Inflammatory macrophage treated with lipopolysaccharide for 1 hour (primary cell): ENCODE results near the gene DPH1.
A peak's percentile ranks its signal among the peaks of the same experiment; 100 is the strongest.
"Not testable (repeated sequence)": the region's sequence is repeated elsewhere in the genome, so short reads cannot be mapped to it uniquely, and the experiment has no call there.

Experiments
- DNase-seq, 2 donors: peaks; one replicate each; pipeline ENCODE4 v3.0.0-alpha.2; 2020 to 2022

DPH1 gene

DNA sequence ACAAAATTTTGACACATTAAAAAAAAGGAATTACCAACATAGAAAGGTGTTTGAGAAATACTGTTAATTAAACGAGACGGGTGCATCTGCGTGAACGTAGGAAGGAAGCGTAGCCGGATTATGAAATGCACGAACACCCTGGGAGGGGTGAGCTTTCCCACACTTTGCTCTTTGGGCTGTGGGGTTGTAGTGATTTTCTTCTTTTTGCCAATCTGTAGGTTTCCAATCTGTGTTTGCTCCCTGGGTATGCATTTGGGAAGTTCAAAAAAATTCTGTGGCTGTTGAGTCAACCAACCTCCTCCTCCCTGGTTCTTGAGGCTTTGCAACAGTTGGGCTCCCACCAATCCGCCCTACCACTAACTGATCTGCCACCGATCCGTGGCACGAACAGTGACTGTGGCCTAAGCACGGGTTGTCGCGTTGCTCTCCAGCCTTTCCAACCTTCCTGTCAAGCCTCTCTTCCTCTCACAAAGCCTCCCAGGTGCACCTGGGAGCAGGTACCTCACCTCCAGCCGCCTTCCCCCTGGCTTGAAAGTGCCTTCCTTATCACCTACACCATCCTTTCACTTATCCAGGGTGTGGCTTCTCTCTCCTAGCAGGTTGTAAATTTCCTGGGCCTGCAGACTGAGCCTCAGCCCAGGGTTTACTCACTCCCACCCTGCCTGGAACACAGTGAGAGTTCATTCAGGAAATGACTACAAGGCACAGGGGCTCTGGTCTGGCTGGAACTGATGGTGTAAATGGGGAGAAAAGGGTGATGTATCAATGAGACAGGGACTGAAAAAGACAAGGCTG is 21.4 kb upstream of the DPH1 start:
- DNase-seq, result peak; percentile 12 to 49

- no peak for DNase-seq
These were observed 20.2 kb upstream of the DPH1 start for GRCh38 chr17:2009737-2010136.

- peak in 1 of 2 donors; percentile 40 for DNase-seq
These were observed 18.3 kb upstream of the DPH1 start for GRCh38 chr17:2011411-2012371.

DNA sequence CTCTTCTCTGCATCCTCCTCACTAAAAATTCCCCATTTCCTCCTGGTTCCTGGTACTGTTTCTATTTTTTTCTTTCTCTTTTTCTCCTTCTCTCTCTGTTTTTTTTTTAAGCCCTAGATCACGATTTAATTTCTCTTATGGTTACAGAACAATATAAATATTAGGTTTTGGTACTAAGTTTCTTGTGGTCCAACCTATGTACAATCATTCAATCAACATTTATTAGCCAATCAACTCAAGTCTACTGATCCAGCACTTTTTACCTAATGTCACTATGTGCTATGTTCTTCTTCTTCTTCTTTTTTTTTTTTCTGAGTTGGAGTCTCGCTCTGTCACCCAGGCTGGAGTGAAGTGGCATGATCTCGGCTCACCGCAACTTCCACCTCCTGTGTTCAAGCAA is 17.5 kb upstream of the DPH1 start:
- DNase-seq, result no peak

DNA sequence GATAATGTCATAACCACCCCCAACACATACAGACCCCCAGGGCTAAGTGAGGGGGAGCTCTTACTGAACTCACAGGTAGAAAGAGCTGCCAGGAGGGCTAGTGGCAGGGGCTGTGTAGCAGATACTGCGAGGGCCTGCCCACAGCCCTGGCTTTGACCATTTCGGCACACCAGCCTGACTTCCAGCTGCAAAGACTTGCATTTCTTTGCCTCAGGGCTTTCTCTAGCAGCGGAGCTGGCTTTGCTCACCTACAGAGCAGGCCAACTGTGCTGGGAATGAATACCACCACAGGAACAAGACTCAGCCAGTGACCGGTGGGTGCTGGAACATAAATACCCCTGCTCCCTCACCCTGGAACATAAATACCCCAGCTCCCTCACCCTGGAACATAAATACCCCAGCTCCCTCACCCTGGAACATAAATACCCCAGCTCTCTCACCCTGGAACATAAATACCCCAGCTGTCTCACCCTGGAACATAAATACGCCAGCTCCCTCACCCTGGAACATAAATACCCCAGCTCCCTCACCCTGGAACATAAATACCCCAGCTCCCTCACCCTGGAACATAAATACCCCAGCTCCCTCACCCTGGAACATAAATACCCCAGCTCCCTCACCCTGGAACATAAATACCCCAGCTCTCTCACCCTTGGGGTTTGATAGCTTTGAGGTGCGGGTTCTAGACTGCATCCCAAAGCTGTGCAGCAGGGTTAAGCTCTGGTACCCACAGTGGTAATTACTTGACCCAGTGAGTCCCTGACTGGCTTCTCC is 16.5 kb upstream of the DPH1 start:
- not testable (repeated sequence) for DNase-seq

GRCh38 chr17:2013994-2014317 is 16.0 kb upstream of the DPH1 start:
- no peak for DNase-seq

- no peak for DNase-seq
These were observed 14.6 kb upstream of the DPH1 start for GRCh38 chr17:2015314-2015713.

GRCh38 chr17:2016494-2016893 is 13.5 kb upstream of the DPH1 start:
- DNase-seq, result no peak

DNA sequence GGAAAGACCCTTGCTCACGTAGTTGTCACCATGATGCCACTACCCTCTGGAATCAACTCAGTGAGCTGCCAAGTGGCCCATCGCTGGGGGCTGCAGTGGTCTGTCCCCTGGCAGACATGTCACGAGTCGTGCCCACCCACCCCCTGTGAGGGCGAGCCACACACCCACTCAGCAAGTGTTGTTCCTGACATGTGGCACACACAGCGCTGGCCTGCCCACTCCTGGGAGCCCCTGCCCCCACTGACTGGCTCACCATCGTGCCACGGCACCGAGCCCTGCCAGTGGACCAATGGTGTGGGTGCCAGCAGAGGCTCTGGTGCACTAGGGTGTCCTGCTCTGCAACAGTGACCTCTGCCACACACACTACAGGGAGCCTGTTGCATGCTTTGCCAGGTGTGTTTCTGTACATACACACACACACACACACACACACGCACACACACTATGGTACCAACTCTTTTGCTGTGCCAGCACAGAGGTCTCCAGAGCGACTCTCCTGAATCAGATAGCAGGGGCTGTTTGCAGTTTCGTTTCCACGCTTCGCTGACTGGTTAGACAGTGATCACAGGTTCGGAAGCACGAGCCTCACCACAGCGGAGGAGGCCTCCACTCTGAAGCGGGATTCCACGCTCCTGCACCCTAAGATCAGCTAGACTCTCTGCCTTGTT is 12.5 kb upstream of the DPH1 start:
- DNase-seq, result no peak

DNA sequence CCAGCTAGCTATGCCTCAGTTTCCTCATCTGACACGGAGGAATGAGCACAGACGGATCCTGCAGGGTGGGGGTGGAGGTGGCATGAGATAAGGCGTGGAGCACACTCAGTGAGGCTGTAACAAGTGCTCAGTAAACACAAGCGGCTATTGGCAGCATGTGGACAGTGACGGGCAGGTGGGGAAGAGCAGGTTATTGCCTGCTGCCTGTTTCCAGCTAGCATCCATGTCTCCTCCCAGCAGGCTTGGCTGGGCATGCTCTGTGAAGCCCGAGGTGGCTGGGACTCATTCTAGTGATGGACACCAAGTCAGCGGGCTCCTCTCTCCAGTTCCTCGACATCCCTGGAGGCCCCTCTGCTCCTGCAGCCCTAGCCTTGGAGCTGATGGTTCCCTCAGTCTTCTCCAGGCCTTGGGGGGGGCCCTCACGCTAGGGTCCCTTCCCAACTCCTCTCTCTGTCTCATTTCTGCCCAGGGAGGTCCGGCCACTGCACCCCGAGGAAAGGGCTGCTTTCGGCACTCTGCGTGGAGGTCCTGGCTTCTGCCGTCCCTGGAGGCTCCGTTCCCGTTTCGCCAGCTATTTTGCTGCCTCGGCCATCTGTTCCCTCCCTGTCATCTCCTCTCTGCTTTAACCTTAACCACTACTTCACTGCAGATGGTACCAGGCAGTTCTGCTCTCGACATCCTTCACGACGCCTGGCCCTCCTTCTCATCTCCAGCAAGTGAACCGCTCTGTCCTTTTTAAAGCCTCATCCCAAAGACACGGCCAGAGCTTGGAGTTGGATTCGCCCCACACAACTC is 11.0 kb upstream of the DPH1 start:
- DNase-seq, result no peak

DNA sequence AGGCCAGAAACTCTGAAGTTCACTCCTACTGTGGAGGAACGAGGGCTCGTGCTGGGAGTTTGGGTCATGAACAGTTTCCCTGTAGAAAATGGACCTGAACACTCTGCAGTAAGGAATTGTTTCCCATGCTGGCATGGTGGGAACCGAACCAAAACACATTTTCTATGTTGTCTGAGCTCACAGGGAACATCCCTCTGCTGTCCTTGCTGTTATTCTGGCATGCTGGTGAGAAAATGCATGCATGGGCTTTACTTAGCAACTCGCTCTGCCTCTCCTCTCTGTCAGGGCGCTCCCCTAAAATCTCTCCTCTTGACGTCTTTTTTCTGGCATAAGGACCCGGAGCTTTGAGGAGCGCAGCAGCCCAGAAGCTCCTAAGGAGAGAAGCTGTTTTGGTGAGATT is 10.2 kb upstream of the DPH1 start:
- DNase-seq, result no peak

DNA sequence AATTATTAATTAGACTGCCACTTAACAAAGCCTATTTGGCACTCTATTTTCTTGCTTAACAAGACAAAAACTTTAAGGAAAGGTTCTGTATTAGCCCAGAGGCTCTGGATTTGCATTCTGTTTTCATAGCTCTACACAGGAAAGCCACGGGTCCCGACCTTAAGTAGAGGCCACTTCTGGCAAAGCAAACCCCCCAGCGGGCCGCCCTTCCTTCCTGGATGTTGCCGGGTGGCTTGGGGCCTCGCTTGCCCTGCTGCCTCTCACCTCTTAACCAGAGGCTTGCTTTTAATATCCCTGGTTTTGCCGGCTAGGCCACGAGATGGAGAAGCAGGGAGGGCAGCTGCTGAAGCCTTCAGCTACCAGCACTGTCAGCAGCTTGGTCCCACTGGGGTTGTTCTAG is 9.2 kb upstream of the DPH1 start:
- DNase-seq, result no peak

DNA sequence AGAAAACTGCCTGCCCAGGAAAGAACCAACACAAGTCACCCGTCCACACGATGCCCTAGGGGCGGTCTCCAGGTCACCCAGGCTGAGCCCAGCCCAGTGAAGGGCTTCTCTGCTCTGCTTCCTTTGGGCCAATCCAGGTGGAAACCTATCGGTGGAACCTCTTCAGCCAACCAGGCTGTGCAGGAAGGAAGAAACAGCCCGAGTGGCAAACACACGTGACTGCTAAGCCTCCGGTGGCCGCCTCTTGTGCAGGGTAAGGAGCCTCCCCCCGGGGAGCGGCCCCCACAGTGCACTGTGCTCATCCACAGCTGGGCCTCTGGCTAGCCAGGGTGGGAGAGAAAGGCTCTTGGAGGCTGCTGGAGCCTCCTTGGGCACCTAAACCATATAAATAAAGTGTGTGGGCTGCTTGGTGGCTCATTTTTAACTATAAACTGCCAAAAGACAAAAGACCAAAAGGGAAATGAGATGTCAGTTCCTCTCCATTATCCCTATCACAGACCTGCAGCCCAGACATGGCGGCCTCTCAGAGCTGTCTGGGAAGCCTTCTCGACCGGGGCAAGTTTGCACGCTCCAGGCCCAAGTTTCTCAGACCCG is 7.2 kb upstream of the DPH1 start:
- DNase-seq, result no peak

DNA sequence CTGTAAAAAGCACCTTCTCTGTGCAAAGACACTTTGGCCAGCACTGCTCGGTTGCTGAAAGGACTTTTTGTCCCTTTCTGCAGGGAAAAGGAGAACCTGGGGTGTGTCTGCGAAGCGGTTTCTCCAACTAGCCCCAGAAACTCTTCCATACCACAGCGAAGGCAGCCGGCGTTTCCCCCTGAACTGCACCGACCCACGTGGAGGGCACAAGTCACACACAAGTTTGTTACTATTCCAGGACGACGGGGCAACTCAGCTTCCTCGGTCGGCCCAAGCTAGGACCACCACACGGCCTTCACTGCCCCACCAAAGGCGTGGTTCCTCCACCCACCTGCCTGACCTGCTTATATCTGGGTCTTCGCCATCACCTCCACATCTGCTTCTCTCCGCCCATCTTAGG is 6.7 kb upstream of the DPH1 start:
- DNase-seq, result no peak

GRCh38 chr17:2023692-2024571 is 6.0 kb upstream of the DPH1 start:
- peak; percentile 43 to 83 for DNase-seq

DNA sequence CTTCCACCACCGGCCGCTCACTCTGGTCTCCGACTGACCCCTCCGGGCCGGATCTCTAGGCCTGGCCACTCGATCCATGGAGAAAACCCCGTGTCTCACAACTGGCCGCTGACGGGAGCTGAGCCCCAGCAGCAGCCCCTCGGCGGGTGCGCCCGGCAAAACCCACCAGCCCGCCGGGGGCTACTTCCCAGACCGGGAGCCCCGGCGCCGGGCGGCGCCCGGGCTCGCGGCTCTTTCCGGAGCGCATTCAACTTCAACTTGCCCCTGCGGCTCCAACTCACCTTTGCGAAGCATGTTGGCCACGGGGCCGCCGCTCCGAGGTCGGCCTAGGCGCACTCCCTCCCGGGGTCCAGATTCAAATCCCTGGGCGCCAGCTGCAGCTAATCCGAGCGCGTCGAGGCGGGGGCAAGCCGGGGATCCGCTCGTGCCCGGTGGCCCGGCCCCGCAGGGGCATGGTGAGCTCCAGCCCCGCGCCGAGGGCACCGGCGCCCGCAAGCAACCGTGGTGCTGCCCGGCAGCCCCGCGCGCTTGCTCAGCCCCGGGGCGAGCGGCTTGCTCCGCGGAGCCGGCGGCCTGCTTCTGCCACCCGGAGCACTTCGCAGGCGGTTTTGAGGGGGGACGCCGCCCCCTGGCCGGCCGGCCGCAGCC is 5.3 kb upstream of the DPH1 start:
- no peak for DNase-seq

DNA sequence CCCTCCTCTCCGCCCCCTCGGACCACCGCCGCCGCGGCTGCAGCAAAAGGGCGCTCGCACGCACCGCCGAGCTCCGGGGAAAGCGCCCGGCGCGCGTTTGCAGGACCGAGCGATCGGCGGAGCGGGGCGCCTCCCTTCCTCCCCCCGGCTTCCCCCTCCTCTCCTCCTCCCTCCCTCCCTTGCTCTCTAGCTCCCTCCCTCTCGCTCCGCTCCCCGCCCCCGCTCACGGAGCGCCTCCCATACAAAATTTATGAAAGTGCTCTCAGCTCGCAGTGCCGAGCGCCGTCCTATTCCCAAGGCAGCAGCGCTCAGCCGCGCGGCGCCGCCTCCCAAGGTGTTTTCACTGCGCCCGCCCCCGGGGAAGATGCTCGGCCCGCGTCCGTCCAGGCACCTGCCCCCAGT is 4.7 kb upstream of the DPH1 start, which contains the start of gene RTN4RL1:
RTN4RL1 (minus strand) TSS at position 115 of the 402 bp plus-strand sequence. CDS start 469 bp downstream, outside the sequence.
- DNase-seq, result peak; percentile 10 to 31

DNA sequence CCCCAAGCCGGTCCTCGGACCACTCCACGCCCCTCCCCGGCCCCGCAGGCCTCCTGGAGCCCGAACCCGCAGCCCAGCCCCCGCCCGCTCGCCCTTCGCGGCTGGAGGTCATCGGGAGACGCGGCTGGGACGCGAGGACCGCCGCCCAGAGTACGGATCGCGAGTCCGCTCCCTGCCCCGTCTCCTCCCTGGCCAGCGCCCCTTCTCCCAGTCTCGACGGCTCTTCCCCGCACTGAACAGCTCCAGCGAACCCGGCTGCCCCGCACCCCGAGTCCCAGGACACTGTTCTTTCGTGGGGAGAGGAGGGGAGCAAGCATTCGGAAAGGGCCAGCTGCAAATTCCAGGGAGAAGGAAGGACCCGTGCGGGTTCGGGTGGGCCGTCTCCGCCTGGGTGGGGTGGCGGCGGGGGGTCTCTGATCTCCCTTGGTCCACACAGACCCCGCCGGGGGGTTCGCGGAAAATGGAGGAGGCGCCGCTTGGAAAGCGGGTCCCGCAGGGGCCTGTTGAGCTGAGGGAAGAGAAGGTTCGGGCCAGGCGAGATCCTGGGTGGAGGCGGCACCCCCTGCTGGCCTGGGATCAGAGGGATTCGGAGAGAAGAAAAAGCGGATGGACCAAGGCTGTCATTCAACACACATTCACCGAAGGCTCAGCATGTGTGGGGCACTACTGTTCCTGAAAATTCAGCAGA is 4.2 kb upstream of the DPH1 start:
- peak; percentile 47 to 59 for DNase-seq
